HCT116 (cell line): ENCODE measurements around the gene RPIA.

Experiments used
- EGR1 ChIP-seq: IDR thresholded peaks from 2 replicates; pipeline ENCODE4 v1.6.1; 2012; ENCODE audit warnings: low read depth
- EZH2 ChIP-seq: fragments of 200-600 bp; sonication (generic); IDR thresholded peaks from 2 replicates; pipeline ENCODE4 v1.6.1; 2017; ENCODE audit warnings: antibody characterized with exemption, mixed run types
- EZH2phosphoT487 ChIP-seq: fragments of 200-600 bp; IDR thresholded peaks from 2 replicates; pipeline ENCODE4 v1.6.1; 2018; ENCODE audit warnings: antibody characterized with exemption, borderline replicate concordance
- POLR2A ChIP-seq: IDR thresholded peaks from 2 replicates; pipeline ENCODE4 v1.7.0; 2011; ENCODE audit warnings: borderline replicate concordance; ENCODE audit not compliant: insufficient read depth, insufficient read length; ENCODE audit errors: extremely low read depth
- POLR2AphosphoS5 ChIP-seq: IDR thresholded peaks from 2 replicates; pipeline ENCODE4 v1.6.1; 2011; ENCODE audit warnings: mild to moderate bottlenecking, low read depth, low read length, moderate library complexity
- SIN3A ChIP-seq: IDR thresholded peaks from 2 replicates; pipeline ENCODE4 v1.6.1; 2012; ENCODE audit warnings: low read depth
- SRF ChIP-seq: IDR thresholded peaks from 2 replicates; pipeline ENCODE4 v1.6.1; 2012; ENCODE audit warnings: low read depth
- TCF7L2 ChIP-seq: IDR thresholded peaks from 2 replicates; pipeline ENCODE4 v1.7.0; 2011; ENCODE audit warnings: borderline replicate concordance, inconsistent platforms; ENCODE audit not compliant: insufficient read depth, insufficient read length; ENCODE audit errors: extremely low read depth
- YY1 ChIP-seq: IDR thresholded peaks from 2 replicates; pipeline ENCODE4 v1.6.1; 2011; ENCODE audit warnings: low read length, low read depth, moderate library complexity, mild to moderate bottlenecking; ENCODE audit not compliant: insufficient replicate concordance; ENCODE audit errors: extremely low read depth
- ZNF274 ChIP-seq: fragments of 200-500 bp; sonication (Bioruptor generic); IDR thresholded peaks from 2 replicates; pipeline ENCODE4 v1.6.1; 2014; ENCODE audit warnings: mild to moderate bottlenecking, low read depth, low read length, inconsistent platforms
- TF ChIP-seq, protein P1 (sequence below), 3 experiments: fragments of 200-600 bp in 1 of 3; sonication (generic) in 1 of 3; IDR thresholded peaks in 2 of 3; conservative IDR thresholded peaks in 1 of 3; 2 replicates each; pipeline ENCODE4 v1.5.1; 2012 to 2017; ENCODE audit warnings: low read depth in 2 of 3, low read length in 2 of 3, antibody characterized with exemption in 1 of 3, borderline replicate concordance in 1 of 3, control low read depth in 1 of 3, mild to moderate bottlenecking in 1 of 3, mixed read lengths in 1 of 3, mixed run types in 1 of 3, moderate library complexity in 1 of 3; ENCODE audit not compliant: insufficient read depth in 1 of 3
- TF ChIP-seq, protein P2 (sequence below): IDR thresholded peaks from 2 replicates; pipeline ENCODE4 v1.6.1; 2012; ENCODE audit warnings: low read depth
- TF ChIP-seq, protein P3 (sequence below): IDR thresholded peaks from 2 replicates; pipeline ENCODE4 v1.6.1; 2012

DNA sequence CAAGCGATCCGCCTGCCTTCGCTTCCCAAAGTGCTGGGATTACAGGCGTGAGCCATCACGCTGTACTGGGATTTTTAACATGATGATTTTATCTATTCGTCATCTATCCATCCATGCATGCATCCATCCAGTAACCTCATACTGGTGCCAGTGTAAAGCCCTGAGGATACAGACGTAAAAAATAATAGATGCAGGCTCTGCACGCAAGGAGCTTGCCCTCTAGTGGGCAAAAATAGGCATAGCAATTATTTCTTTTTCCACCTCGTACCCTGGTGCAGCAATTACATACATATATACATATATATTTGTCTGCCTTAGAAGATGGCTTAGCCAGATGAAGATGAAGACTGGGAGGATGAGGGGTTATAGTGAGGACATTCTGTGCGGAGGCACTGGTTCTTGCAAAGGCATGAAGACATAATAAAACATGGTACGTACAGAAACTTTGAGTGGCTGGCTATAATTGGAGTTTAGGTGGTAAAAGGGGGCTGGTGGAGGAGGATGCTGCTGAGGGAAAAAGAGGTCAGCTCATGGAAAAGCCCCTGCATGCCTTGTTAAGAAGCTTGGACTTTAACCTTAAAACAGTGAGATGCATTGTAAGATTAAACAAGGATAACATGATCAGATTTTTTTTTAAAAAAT lies 19.6 kb upstream of the RPIA start:
- TF ChIP-seq, protein P1, sequence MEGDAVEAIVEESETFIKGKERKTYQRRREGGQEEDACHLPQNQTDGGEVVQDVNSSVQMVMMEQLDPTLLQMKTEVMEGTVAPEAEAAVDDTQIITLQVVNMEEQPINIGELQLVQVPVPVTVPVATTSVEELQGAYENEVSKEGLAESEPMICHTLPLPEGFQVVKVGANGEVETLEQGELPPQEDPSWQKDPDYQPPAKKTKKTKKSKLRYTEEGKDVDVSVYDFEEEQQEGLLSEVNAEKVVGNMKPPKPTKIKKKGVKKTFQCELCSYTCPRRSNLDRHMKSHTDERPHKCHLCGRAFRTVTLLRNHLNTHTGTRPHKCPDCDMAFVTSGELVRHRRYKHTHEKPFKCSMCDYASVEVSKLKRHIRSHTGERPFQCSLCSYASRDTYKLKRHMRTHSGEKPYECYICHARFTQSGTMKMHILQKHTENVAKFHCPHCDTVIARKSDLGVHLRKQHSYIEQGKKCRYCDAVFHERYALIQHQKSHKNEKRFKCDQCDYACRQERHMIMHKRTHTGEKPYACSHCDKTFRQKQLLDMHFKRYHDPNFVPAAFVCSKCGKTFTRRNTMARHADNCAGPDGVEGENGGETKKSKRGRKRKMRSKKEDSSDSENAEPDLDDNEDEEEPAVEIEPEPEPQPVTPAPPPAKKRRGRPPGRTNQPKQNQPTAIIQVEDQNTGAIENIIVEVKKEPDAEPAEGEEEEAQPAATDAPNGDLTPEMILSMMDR (IDR thresholded peaks at IDR 0.05 in 2 of 3, conservative IDR thresholded peaks at IDR 0.05 in 1 of 3; ENCODE audit: borderline replicate concordance in 1 of 3, insufficient read depth in 1 of 3, low read depth in 2 of 3, low read length in 2 of 3): peak; percentile 74 to 88 (median 77)
- TF ChIP-seq POLR2A (no peak), EZH2 (no peak), EGR1 (no peak), EZH2phosphoT487 (no peak), TCF7L2 (no peak), YY1 (no peak), SIN3A (no peak), POLR2AphosphoS5 (no peak), ZNF274 (no peak), SRF (no peak)
- TF ChIP-seq, protein P2, sequence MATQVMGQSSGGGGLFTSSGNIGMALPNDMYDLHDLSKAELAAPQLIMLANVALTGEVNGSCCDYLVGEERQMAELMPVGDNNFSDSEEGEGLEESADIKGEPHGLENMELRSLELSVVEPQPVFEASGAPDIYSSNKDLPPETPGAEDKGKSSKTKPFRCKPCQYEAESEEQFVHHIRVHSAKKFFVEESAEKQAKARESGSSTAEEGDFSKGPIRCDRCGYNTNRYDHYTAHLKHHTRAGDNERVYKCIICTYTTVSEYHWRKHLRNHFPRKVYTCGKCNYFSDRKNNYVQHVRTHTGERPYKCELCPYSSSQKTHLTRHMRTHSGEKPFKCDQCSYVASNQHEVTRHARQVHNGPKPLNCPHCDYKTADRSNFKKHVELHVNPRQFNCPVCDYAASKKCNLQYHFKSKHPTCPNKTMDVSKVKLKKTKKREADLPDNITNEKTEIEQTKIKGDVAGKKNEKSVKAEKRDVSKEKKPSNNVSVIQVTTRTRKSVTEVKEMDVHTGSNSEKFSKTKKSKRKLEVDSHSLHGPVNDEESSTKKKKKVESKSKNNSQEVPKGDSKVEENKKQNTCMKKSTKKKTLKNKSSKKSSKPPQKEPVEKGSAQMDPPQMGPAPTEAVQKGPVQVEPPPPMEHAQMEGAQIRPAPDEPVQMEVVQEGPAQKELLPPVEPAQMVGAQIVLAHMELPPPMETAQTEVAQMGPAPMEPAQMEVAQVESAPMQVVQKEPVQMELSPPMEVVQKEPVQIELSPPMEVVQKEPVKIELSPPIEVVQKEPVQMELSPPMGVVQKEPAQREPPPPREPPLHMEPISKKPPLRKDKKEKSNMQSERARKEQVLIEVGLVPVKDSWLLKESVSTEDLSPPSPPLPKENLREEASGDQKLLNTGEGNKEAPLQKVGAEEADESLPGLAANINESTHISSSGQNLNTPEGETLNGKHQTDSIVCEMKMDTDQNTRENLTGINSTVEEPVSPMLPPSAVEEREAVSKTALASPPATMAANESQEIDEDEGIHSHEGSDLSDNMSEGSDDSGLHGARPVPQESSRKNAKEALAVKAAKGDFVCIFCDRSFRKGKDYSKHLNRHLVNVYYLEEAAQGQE: no peak
- TF ChIP-seq, protein P3, sequence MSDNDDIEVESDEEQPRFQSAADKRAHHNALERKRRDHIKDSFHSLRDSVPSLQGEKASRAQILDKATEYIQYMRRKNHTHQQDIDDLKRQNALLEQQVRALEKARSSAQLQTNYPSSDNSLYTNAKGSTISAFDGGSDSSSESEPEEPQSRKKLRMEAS: no peak
